Stimulated activated CD4-positive, alpha-beta T cell treated with anti-CD3 and anti-CD28 coated beads, TNF-alpha, amount 100 ng/mL, for 24 hours (primary cell): ENCODE results near the gene CHPF.

Source experiments
- DNase-seq, 3 experiments: peaks; one replicate each; pipeline ENCODE4 v3.0.0-alpha.2; 2020; ENCODE audit warnings: low read depth in 3 of 3

The CHPF gene

GRCh38 chr2:219552382-219553167 lies 9.0 kb upstream of the CHPF start:
- DNase-seq, result peak; percentile 65 to 79 (median 66)

GRCh38 chr2:219551441-219552381 lies 8.1 kb upstream of the CHPF start:
- no peak for DNase-seq

GRCh38 chr2:219549619-219550018 lies 6.0 kb upstream of the CHPF start:
- DNase-seq, result no peak

GRCh38 chr2:219548990-219549389 lies 5.4 kb upstream of the CHPF start:
- no peak for DNase-seq

- no peak for DNase-seq
Measured at GRCh38 chr2:219547621-219548020, 4.0 kb upstream of the CHPF start.

- DNase-seq, result no peak
Measured at GRCh38 chr2:219545943-219546352, 2.3 kb upstream of the CHPF start.

GRCh38 chr2:219545295-219545942 lies 1.8 kb upstream of the CHPF start:
- no peak for DNase-seq

- no peak for DNase-seq
Measured at GRCh38 chr2:219544567-219544966, 958 bp upstream of the CHPF start.

GRCh38 chr2:219542931-219543595 lies 546 bp downstream of the CHPF start:
- DNase-seq, result no peak

- peak; percentile 64 to 89 (median 68) for DNase-seq
Measured at GRCh38 chr2:219541611-219542180, 1.9 kb downstream of the CHPF start.

GRCh38 chr2:219540784-219541504 lies 2.7 kb downstream of the CHPF start:
- no peak for DNase-seq

GRCh38 chr2:219539926-219540678 lies 3.5 kb downstream of the CHPF start:
- no peak for DNase-seq

- no peak for DNase-seq
Measured at GRCh38 chr2:219538956-219539788, 4.4 kb downstream of the CHPF start.

- DNase-seq, result no peak
Measured at GRCh38 chr2:219538504-219538951, 5.1 kb downstream of the CHPF start.

- no peak for DNase-seq
Measured at GRCh38 chr2:219537657-219538488, 5.7 kb downstream of the CHPF start.

- no peak for DNase-seq
Measured at GRCh38 chr2:219536967-219537366, 6.6 kb downstream of the CHPF start.

GRCh38 chr2:219536425-219536824 lies 7.2 kb downstream of the CHPF start:
- DNase-seq, result no peak
